HepG2 (cell line): ENCODE data around the gene OR10A3. TPM values are rescaled to one million over a fixed set of nuclear protein-coding genes. Genes with fewer than 3 reads are reported as not detected.

Experiments
- ZNF646 ChIP-seq: sonication (generic); formaldehyde crosslinking; IDR thresholded peaks from 2 replicates; pipeline ENCODE4 v1.9.0; 2021; ENCODE audit warnings: mild to moderate bottlenecking, missing genetic modification reagents
- polyA plus RNA-seq, 8 experiments: library from polyadenylated mRNA; depleted of rRNA in 3 of 8; stranded (reverse) in 7 of 8; unstranded in 1 of 8; fragments of >200 nt; fragmentation: Illumina TruSeq in 4 of 8; extraction: Trizol in 4 of 8; gene quantifications; 2 replicates each; pipeline versions ENCODE4 v1.2.1 to v1.2.3, GENCODE V29; 2011 to 2016; ENCODE audit warnings: low read depth in 4 of 8, missing spikeins in 1 of 8, mixed read lengths in 1 of 8; ENCODE audit not compliant: insufficient read depth in 1 of 8
- total RNA-seq, 5 experiments: library from RNA; depleted of rRNA; stranded (reverse); fragments of >200 nt; fragmentation: Illumina TruSeq; extraction: Trizol; gene quantifications; 2 replicates each; pipeline ENCODE4 v1.2.3, GENCODE V29; 2016; ENCODE audit warnings: low read depth in 1 of 5
- TF ChIP-seq, protein P1 (sequence below): sonication (generic); formaldehyde crosslinking; IDR thresholded peaks from 2 replicates; pipeline ENCODE4 v1.9.0; 2022; ENCODE audit warnings: low read depth, missing genetic modification reagents

OR10A3 gene
- total and polyA plus RNA-seq, 2 of the 13 experiments (the other 11 are each of a cell fraction or from before 2014, with no cell fraction given) = not detected

DNA sequence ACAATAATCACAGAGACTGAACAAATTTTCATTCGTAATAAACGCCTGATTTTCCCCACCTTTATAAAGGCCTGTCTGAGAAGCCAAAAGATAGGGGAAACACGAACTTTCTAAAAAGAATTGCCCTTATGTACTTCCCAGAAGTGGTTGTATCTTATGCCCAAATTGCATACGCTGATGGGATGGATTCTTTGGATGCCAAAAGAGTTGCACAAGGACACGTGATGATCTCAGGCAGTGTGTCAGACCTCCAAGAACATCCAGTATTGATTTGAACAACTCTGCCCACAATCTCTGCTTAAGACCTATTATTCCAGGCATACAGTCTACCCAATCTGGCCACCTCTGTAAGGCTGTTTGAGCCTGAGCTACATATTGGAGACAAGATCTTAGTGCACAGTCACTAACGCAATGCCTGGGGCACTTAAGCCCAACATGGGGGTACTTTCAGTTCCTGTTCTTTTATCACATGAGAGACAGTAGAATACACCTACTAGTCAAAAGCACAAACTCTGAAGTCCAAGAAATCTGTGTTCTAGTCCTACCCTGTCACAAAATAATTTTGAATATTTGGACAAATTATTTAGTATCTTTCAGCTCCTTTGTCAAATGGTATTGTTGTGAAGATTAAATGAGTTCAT lies 49.3 kb downstream of the OR10A3 start (continued):
- no peak for TF ChIP-seq ZNF646 (CRISPR knock-in tag)
- TF ChIP-seq, protein P1, sequence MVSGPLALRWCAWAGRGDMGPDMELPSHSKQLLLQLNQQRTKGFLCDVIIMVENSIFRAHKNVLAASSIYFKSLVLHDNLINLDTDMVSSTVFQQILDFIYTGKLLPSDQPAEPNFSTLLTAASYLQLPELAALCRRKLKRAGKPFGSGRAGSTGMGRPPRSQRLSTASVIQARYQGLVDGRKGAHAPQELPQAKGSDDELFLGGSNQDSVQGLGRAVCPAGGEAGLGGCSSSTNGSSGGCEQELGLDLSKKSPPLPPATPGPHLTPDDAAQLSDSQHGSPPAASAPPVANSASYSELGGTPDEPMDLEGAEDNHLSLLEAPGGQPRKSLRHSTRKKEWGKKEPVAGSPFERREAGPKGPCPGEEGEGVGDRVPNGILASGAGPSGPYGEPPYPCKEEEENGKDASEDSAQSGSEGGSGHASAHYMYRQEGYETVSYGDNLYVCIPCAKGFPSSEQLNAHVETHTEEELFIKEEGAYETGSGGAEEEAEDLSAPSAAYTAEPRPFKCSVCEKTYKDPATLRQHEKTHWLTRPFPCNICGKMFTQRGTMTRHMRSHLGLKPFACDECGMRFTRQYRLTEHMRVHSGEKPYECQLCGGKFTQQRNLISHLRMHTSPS (CRISPR knock-in tag) = no peak
